GM12892 (cell line): ENCODE results near the gene ETFA.

Source experiments
- POLR2A ChIP-seq: IDR thresholded peaks from 2 replicates; pipeline ENCODE4 v1.6.1; 2011; ENCODE audit warnings: low read depth, low read length, control low read depth
- POLR2AphosphoS5 ChIP-seq: IDR thresholded peaks from 2 replicates; pipeline ENCODE4 v1.6.1; 2011; ENCODE audit warnings: low read depth, low read length, control low read depth

GRCh38 chr15:76191539-76192244, 119.6 kb downstream of the ETFA start:
- TF ChIP-seq POLR2AphosphoS5 (no peak), POLR2A (no peak)
